ENCODE results near the gene STK32C. TPM values are rescaled to one million over a fixed set of nuclear protein-coding genes. Genes with fewer than 3 reads are reported as not detected.

Gene STK32C
- total and polyA plus RNA-seq, 10 of the 15 experiments (the other 5 are each of a cell fraction or from before 2014, with no cell fraction given): 1.5 to 18.1 (median 6.4) TPM

DNA sequence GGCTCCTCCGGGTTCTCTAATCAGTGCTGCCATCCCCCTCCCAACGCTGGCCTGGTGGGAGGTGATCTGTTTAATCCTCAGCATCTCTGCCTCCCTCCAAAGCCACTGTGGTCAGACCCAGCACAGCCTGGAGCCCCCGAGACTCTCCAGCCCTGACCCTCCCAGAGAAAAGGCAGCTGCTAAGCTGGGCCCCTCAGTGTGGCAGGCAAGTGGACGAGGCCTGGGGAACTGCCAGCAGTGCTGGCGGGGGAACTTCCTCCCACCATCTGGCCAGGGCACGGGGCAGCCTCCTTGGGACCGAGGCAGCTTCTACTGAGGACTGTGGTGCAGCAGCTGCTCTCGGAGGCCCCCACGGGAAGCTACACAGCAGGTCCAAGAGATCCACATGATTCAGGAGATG lies 69.9 kb downstream of the STK32C start:
- no peaks in the 10 kb centered on the region for H3K4me1 ChIP-seq (ENCODE audit: control insufficient read depth, insufficient read depth, low read length)
- TF ChIP-seq, protein P1, sequence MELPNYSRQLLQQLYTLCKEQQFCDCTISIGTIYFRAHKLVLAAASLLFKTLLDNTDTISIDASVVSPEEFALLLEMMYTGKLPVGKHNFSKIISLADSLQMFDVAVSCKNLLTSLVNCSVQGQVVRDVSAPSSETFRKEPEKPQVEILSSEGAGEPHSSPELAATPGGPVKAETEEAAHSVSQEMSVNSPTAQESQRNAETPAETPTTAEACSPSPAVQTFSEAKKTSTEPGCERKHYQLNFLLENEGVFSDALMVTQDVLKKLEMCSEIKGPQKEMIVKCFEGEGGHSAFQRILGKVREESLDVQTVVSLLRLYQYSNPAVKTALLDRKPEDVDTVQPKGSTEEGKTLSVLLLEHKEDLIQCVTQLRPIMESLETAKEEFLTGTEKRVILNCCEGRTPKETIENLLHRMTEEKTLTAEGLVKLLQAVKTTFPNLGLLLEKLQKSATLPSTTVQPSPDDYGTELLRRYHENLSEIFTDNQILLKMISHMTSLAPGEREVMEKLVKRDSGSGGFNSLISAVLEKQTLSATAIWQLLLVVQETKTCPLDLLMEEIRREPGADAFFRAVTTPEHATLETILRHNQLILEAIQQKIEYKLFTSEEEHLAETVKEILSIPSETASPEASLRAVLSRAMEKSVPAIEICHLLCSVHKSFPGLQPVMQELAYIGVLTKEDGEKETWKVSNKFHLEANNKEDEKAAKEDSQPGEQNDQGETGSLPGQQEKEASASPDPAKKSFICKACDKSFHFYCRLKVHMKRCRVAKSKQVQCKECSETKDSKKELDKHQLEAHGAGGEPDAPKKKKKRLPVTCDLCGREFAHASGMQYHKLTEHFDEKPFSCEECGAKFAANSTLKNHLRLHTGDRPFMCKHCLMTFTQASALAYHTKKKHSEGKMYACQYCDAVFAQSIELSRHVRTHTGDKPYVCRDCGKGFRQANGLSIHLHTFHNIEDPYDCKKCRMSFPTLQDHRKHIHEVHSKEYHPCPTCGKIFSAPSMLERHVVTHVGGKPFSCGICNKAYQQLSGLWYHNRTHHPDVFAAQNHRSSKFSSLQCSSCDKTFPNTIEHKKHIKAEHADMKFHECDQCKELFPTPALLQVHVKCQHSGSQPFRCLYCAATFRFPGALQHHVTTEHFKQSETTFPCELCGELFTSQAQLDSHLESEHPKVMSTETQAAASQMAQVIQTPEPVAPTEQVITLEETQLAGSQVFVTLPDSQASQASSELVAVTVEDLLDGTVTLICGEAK (IDR thresholded peaks at IDR 0.05; ENCODE audit: borderline replicate concordance): no peak
- TF ChIP-seq, protein P2, sequence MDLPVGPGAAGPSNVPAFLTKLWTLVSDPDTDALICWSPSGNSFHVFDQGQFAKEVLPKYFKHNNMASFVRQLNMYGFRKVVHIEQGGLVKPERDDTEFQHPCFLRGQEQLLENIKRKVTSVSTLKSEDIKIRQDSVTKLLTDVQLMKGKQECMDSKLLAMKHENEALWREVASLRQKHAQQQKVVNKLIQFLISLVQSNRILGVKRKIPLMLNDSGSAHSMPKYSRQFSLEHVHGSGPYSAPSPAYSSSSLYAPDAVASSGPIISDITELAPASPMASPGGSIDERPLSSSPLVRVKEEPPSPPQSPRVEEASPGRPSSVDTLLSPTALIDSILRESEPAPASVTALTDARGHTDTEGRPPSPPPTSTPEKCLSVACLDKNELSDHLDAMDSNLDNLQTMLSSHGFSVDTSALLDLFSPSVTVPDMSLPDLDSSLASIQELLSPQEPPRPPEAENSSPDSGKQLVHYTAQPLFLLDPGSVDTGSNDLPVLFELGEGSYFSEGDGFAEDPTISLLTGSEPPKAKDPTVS (IDR thresholded peaks at IDR 0.05; ENCODE audit: low read depth, low read length): no peak
- TF ChIP-seq FOXK2 (IDR thresholded peaks at IDR 0.05): no peak
- no peak for TF ChIP-seq STAT3 (IDR thresholded peaks at IDR 0.05; ENCODE audit: low read depth, low read length)
- TF ChIP-seq NR2F1 (conservative IDR thresholded peaks at IDR 0.05): no peak
- no peak for TF ChIP-seq TCF7 (IDR thresholded peaks at IDR 0.05; ENCODE audit: borderline replicate concordance)
- no peak for TF ChIP-seq IKZF1 (conservative IDR thresholded peaks at IDR 0.05)
- no peak overlapping the region for H3K4me3 ChIP-seq
- no peaks in the 10 kb centered on the region for H3K27me3 ChIP-seq (replicated peaks in 1 of 2; ENCODE audit: control insufficient read depth in 2 of 2, insufficient read depth in 2 of 2, low read length in 1 of 2)
- H3K4me2 ChIP-seq (ENCODE audit: control insufficient read depth, insufficient read depth): no peak overlapping the region
- H3K27ac ChIP-seq (ENCODE audit: control insufficient read depth, insufficient read depth): no peak overlapping the region
- in situ Hi-C loops (cut with MboI): no loop called here
- intact Hi-C loops (cut with micrococcal nuclease; ENCODE audit: unreplicated experiment): no loop called here
- BruUV-seq (replicated peaks): no TSS peak
- no peak for DNase-seq (ENCODE audit: low read depth, low spot score)
- no peaks in the 10 kb centered on the region for H3K9me3 ChIP-seq (replicated peaks; ENCODE audit: control insufficient read depth, insufficient read depth, low read length)
- ChIA-PET CTCF (no interaction called here), RAD21 (ENCODE audit: unreplicated experiment) (no interaction called here), SMC1A (ENCODE audit: uncharacterized antibody, unreplicated experiment) (no interaction called here), POLR2A (no interaction called here)
- no peaks in the 10 kb centered on the region for H4K20me1 ChIP-seq (ENCODE audit: control insufficient read depth, insufficient read depth)
- no peak for FAIRE-seq
- no peaks in the 10 kb centered on the region for H3K36me3 ChIP-seq (ENCODE audit: control insufficient read depth in 2 of 2, insufficient read depth in 2 of 2, low read length in 1 of 2)
- no peak overlapping the region for H2AFZ ChIP-seq (ENCODE audit: control insufficient read depth, low read depth, low read length)
- ATAC-seq: no peak
- no peaks in the 10 kb centered on the region for H3K79me2 ChIP-seq (ENCODE audit: control insufficient read depth, insufficient read depth, low read length)
- WGBS (ENCODE audit: insufficient coverage, insufficient replicate concordance, low lambda C conversion rate, missing lambda C conversion rate): 19% methylated on average over 9 of the region's 9 CpGs
- H3K9ac ChIP-seq (ENCODE audit: control insufficient read depth, insufficient read depth, low read length): no peak overlapping the region

Data from GM12878 (cell line).